NB4 (cell line): ENCODE measurements around the gene SH3GL1.

Experiments
- DNase-seq: peaks from one replicate; pipeline ENCODE4 v3.0.0; 2010; ENCODE audit warnings: low read depth
- H3K4me3 ChIP-seq: one replicate; pipeline ENCODE4 v1.5.1; 2011; ENCODE audit warnings: mild to moderate bottlenecking, low read depth, low read length, moderate library complexity
- MYC ChIP-seq: IDR thresholded peaks from 2 replicates; pipeline ENCODE4 v1.6.1; 2011; ENCODE audit warnings: low read depth, low read length
- POLR2A ChIP-seq: IDR thresholded peaks from 2 replicates; pipeline ENCODE4 v1.6.1; 2011; ENCODE audit warnings: mild to moderate bottlenecking; ENCODE audit not compliant: insufficient read length; ENCODE audit errors: extremely low read depth
- TF ChIP-seq, protein P1 (sequence below): IDR thresholded peaks from one replicate; pipeline ENCODE4 v1.5.1; 2012; ENCODE audit warnings: low read depth, low read length
- TF ChIP-seq, protein P2 (sequence below): IDR thresholded peaks from 2 replicates; pipeline ENCODE4 v1.6.1; 2011; ENCODE audit warnings: low read depth, low read length

The SH3GL1 gene

DNA sequence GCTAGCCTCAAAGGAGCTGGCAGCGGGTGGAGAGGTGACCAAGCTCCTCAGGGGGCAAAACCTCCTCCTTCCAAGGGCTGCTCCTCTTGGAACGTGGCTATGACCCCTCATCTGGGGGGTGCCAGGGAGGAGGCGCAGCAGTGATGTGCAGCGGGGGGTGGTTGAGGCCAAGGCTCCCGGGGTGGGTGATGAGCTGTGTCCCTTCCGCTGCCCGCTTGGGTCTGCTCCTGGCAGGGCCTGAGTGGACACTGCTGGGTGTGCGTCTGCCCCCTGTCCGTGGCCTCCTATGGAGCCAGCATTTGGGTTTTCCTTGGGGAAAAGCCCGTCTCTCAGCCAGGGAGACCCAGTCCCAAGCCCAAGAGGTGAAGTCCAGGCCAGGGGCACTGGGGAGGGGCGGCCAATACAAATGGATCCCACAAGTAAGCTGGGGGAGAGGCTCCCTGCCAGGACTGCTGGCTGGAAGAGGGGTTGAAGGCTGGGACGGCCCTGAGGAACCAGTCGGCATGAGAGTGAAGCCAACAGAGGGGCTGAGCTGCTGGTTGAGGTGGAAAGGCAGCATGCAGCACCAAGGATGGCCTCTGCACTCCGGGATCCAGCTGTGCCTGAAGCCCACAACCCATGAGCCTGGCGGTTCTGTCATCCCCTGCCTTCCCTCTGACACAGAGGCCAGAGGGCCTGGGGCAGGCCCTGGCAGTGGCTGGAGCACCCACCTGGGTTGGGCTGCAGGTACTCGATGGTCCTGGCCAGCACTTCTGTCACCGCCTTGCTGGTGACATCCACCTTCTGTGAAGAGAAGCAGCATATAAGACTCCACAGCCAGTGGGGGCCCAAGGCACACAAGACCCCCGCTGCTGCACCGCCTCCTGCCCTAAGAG lies 34.3 kb downstream of the SH3GL1 start:
- TF ChIP-seq POLR2A = no peak
- TF ChIP-seq, protein P1, sequence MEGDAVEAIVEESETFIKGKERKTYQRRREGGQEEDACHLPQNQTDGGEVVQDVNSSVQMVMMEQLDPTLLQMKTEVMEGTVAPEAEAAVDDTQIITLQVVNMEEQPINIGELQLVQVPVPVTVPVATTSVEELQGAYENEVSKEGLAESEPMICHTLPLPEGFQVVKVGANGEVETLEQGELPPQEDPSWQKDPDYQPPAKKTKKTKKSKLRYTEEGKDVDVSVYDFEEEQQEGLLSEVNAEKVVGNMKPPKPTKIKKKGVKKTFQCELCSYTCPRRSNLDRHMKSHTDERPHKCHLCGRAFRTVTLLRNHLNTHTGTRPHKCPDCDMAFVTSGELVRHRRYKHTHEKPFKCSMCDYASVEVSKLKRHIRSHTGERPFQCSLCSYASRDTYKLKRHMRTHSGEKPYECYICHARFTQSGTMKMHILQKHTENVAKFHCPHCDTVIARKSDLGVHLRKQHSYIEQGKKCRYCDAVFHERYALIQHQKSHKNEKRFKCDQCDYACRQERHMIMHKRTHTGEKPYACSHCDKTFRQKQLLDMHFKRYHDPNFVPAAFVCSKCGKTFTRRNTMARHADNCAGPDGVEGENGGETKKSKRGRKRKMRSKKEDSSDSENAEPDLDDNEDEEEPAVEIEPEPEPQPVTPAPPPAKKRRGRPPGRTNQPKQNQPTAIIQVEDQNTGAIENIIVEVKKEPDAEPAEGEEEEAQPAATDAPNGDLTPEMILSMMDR = no peak
- TF ChIP-seq, protein P2, sequence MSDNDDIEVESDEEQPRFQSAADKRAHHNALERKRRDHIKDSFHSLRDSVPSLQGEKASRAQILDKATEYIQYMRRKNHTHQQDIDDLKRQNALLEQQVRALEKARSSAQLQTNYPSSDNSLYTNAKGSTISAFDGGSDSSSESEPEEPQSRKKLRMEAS = no peak
- TF ChIP-seq MYC = no peak
- no peak overlapping the region for H3K4me3 ChIP-seq
- DNase-seq = no peak

DNA sequence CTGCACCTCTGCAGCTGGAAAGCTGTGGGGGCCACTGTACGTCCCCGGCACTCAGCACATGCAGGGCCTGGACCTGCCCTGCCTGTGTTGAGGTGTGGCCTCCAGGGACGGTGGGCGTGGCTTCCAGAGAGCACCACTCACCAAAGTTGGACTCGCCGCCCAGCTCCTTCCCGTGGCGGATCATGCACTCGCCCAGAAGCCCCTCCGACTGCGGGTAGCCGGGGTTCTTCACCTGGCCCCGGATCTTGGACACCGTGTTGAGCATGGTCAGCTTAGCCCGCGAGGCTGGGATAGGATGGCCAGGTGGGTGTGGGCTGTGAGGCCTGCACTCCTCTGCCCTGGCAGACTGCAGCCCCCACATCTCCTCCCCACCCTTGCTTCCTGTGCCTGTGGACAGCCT lies 35.0 kb downstream of the SH3GL1 start:
- no peak for DNase-seq
- no peak overlapping the region for H3K4me3 ChIP-seq
- TF ChIP-seq, protein P2 = no peak
- TF ChIP-seq, protein P1 = no peak
- TF ChIP-seq MYC = no peak
- no peak for TF ChIP-seq POLR2A

DNA sequence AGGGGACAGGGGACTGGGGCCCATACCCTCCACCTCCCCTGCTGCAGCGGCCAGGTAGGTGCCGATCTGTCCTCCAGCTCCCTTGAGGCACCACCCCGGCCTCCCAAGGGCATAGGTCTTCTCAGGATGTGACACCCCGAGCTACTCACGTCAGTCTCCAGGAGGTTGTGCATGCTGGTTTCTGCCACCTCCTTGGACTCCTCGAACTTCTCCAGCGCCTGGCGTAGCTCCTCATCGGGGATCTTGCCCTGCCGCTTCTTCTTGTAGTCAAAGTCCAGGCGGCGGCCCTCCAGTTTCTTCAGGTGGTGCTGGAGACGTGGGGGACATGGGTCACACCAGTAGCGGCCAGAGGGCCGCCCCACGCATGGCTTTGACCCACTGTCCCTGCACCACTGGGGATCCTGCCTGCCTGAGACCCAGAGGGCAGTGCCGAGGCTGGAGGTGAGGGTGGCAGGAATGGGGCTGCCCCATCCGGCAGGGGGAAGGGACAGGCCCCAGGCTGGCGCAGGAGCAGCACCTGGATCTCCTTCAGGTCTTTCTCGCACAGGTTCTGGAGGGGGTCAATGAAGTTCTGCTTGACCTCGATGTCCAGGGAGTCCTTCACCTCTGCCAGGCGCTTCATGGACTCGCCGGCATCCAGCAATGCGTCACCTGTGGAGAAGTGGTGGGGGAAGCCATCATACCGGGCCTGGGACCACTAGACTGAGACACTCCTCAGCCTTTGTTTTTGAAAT lies 36.6 kb downstream of the SH3GL1 start:
- no peak for DNase-seq
- H3K4me3 ChIP-seq = no peak overlapping the region
- TF ChIP-seq MYC = no peak
- TF ChIP-seq POLR2A = no peak
- TF ChIP-seq, protein P1 = no peak
- TF ChIP-seq, protein P2 = no peak

DNA sequence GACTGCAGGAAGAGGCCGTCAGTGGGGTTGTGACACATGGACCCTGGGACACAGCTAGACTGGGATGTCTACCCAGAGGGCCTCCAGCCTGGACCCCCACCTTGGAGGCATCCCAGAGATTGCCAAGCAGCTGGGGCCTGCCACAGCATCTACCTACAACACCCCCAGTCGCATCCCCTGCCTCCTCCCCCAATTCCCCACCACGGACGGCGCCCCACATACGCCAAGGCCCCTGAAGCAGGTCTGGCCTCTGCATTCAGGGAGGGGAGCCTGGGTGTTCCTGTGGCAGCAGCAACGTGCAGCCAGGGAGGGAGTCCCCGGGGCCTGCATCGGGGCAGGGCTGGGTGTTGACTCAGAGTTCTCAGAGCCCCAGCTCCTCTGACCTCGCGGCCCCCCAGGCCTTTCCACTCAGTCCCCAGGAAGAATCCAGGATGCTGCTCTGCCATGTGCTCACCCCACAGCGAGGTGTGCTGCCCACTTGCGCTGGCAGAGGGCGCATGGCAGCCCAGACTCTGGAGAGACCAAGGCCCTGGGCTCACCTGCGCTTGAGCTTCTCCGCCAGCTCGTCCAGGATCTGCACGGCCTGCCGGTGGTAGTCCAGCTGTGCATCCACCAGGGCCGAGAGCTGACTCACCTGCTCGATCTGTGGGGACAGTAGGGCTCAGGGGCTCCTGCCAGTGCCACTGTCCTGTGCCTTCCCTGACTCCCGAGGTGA lies 37.4 kb downstream of the SH3GL1 start:
- no peak for DNase-seq
- no peak overlapping the region for H3K4me3 ChIP-seq
- TF ChIP-seq MYC (peak; percentile 50), POLR2A (no peak)
- TF ChIP-seq, protein P2 = peak; percentile 33; the same call in 1 of the 2 replicates
- TF ChIP-seq, protein P1 = no peak

DNA sequence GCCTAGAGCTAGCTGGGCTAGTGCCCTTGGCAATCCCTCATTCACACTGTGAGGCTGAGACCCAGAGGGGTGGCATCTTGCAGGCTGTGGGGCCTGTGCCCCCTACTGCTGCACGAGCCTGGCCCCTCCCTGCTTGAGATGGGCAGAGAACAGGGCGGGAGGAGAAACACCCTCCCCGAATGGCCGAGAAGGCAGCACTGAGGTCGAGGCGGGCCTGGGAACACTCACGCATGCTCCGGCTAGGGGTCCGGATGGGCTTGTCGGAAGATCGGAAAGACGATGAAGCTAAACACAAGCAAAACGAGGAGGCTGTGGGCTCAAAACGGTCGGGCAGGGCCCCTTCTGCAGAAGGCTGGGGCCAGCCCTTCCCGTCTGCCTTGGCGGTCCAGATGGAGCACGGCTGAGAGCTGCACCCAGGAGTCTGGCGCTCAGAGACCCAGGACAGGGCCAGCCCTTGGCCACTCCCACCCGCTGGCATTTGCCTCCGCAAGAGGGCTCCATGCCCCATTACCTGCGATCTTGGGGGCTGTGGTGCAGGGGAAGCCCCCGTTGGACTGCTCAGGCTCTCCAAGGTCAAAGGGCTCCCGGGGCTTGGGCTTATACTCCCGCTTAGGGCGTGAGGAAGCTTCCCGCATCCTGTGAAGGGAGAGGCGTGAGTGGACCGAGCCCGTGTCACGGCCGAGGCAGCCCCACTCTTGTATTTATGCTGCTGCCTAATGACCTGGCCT lies 38.1 kb downstream of the SH3GL1 start:
- DNase-seq = no peak
- TF ChIP-seq, protein P2 = no peak
- TF ChIP-seq POLR2A (no peak), MYC (no peak)
- TF ChIP-seq, protein P1 = no peak
- no peak overlapping the region for H3K4me3 ChIP-seq
